ENCODE data around the gene OR5B3.
"Not testable (repeated sequence)": the region's sequence is repeated elsewhere in the genome, so short reads cannot be mapped to it uniquely, and the experiment has no call there.

Gene OR5B3

DNA sequence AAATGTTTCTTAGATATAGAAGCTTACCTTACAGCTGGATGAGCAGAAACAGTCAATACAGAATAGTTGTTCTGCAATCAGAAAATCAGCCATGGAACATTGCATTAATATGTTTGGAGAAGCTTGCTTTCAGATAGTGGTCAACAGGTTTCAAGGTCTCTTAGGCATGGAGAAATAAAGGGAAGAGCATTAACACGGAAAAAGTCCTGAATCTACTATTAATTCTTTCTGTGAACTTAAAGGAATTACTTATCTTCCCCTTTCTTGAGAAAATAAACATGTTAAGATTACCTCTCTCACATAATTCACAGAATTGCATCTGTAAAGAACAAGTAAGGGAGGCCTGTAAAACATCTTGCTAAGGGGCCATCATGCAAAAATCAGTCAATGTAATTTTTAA, at the start of gene OR5B3:
Gene OR5B3, minus strand, starts transcription at position 101 of the 400 bp plus-strand sequence. CDS start 3,465 bp downstream, outside the sequence.
- no peak for TF ChIP-seq ZNF274 (IDR thresholded peaks at IDR 0.05; ENCODE audit: low read depth, low read length)
- no peak within 1 kb of the TSS for H3K4me3 ChIP-seq (ENCODE audit: low read length)

DNA sequence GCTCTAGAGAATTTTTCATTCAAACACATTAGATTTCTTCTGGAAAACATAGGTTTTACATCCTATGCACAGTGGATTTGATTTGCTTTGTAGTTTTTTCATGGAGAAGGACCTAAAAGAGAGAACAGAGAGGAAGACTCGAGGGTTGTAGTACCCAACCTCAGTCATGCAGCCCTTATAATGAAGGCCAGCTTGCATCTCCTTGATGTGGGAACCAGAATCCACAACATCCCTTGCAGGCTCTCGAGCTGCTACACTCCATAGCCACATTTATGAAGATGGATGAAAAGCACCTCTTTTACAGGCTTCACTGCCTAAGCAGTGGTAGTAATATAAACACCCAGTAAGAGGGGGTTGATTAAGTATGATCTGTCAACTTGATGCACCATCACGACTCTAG, 44.9 kb upstream of the OR5B3 start:
- H3K4me3 ChIP-seq (ENCODE audit: low read length), result no peak overlapping the region
- TF ChIP-seq ZNF274 (IDR thresholded peaks at IDR 0.05; ENCODE audit: low read depth, low read length), result no peak

DNA sequence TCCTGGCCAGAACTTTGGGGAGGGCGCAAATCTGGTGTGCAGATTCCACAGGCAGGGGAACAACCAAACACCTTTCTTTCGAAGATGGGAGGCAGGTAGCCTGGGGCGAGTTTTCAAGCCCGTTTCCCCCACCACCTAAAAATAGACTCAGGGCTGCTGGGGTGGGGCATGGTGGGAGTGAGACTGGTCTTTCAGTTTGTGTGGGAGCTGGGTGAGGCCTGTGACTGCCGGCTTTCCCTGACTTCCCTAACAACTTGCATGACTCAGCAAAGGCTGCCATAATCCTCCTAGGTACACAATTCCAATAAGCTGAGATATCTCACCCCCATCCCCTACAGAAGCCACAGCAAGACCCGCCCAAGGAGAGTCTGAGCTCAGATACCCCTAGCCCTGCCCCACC, 39.6 kb upstream of the OR5B3 start:
- H3K4me3 ChIP-seq (ENCODE audit: low read length), result no peak overlapping the region
- TF ChIP-seq ZNF274 (IDR thresholded peaks at IDR 0.05; ENCODE audit: low read depth, low read length), result no peak

DNA sequence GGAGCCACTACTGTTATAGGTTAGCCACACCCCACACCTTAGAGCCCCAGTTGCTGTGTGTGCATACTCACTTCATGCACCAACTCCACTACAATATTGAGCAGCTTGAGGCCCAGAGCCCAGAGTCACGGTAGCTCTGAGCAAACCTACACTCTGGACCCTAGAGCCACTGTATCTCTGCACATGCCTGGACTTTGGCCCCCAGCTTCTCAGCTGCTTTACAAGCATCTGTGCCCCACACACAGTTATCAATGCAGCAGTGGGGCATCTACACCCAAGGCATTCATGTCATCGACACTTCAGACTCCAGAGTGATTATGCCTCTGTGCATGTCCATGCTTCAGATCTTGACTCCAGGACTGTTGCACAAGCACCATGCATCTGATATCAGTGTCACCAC, 37.6 kb upstream of the OR5B3 start:
- TF ChIP-seq ZNF274 (IDR thresholded peaks at IDR 0.05; ENCODE audit: low read depth, low read length), result no peak
- no peak overlapping the region for H3K4me3 ChIP-seq (ENCODE audit: low read length)

DNA sequence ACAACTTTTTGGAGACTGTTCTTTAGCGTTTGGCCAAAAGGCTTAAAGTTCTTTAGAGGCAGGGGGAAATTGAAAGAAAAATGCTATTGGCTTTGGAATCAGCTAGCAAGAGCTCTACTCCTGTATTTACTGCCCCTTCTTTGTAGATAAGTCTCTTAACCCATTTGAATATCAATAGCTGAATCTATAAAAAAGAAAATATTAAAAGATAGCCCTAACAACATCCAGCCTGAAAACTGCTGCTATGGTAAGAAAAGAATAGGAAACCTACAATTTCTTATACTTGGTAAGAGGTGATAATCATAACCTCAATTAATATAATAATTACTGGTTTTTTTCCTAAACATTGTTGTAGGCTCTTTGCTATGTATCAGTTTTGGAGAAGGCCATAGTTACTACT, 35.5 kb upstream of the OR5B3 start, which contains the start of gene OR5B12:
Gene OR5B12, minus strand, starts transcription at position 101 of the 400 bp plus-strand sequence. CDS start 2,085 bp downstream, outside the sequence.
- no peak for TF ChIP-seq ZNF274 (IDR thresholded peaks at IDR 0.05; ENCODE audit: low read depth, low read length)
- no peak within 1 kb of the TSS for H3K4me3 ChIP-seq (ENCODE audit: low read length)

DNA sequence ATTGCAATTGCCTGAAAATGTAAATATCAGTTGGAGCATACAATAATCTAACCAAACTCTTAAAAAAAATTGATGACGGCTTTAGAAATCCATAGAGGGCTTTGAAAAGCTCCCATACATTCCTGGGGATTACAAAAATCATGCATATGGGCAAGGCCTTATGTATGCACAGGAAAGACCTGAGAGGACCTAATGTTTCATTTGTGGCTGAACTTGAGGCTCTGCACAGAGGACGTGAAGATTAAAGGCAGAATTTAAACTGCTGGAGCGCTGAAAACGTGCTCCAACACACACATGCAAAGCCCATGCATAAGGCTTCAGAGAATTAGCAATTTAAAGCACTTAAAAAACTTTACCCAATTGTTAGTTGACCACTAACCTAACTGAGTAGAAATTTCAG, 31.8 kb upstream of the OR5B3 start:
- H3K4me3 ChIP-seq (ENCODE audit: low read length), result no peak overlapping the region
- TF ChIP-seq ZNF274 (IDR thresholded peaks at IDR 0.05; ENCODE audit: low read depth, low read length), result no peak

DNA sequence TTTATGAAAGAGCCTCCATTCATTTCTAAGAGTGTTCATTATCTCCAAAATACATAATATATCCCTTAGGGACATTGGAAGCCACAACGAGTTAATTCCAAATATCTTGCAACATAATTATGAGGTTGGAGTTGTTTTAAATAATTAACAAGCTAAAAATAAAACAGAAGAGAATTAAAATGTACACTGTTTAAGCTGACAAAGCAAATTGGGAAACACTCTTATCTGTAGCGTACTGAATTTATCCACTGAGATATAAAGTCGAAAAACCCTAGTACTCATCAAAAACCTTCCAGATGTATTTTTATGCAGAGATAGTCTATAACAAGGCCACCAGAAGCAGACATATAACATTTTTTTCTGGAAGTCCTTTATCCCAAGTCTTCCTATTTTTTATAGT, 27.5 kb upstream of the OR5B3 start:
- no peak for TF ChIP-seq ZNF274 (IDR thresholded peaks at IDR 0.05; ENCODE audit: low read depth, low read length)
- no peak overlapping the region for H3K4me3 ChIP-seq (ENCODE audit: low read length)

DNA sequence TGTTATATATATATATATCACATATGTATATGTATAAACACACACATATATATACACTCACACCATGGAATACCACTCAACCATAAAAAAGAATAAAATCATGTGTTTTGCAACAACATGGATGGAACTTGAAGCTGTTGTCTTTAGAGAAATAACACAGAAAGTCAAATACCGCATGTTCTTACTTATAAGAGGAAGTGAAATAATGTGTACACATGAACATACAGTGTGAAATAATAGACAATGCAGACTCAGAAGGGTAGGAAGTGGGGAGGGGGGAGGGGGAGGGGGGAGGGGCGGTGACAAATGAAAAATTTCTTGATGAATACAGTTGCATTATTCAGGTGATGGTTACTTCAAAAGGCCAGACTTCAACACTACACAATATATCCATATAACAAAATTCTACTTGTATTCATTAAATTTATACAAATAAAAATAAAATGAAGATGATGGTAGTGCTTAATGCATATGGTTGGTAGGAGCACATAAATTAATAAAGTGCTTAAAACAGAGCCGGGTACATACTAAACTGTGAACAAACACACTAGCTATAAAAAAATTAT, 27.0 kb upstream of the OR5B3 start:
- no peak for TF ChIP-seq ZNF274 (IDR thresholded peaks at IDR 0.05; ENCODE audit: low read depth, low read length)
- H3K4me3 ChIP-seq (ENCODE audit: low read length), result no peak overlapping the region

DNA sequence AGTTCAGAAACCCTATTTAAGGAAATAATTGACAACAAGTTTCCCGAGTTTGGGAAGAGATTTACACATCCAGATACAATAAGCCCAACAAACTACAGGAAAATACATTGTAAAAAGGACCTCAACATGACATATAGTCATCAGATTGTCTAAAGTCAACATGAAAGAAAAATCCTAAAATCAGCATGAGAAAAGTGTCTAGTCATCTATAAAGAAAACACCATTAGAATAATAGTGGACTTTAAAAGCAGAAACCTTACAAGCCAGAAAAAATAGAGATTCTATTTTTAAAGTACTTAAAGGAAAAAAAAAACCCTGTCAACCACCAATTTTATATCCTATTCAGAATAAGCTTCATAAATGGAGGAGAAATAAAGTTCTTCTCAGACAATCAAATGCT, 22.6 kb upstream of the OR5B3 start:
- TF ChIP-seq ZNF274 (IDR thresholded peaks at IDR 0.05; ENCODE audit: low read depth, low read length), result no peak
- no peak overlapping the region for H3K4me3 ChIP-seq (ENCODE audit: low read length)

DNA sequence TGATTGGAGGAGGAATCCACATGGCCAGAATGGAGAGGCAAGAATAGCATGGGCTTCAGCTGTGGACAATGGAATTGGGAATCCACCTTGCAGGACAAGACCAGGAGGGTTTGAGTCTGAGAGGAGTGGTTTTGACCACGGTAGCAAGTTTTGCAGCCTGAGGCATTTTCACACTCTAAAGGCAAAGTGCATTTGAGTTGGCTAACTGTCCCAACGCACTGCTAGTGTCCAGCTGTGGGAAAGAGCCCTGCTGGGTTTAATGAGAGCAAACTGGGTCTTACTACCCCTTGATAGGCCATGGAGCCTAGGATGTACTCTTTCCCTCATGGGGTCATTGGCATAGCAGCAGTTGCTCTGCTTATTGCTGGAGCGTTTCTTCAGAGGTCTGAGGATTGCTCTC, 21.3 kb upstream of the OR5B3 start, which contains the start of gene OR5B2:
Gene OR5B2, minus strand, starts transcription at position 101 of the 400 bp plus-strand sequence. CDS start 4,860 bp downstream, outside the sequence.
- TF ChIP-seq ZNF274 (IDR thresholded peaks at IDR 0.05; ENCODE audit: low read depth, low read length), result no peak
- H3K4me3 ChIP-seq (ENCODE audit: low read length), result no peak within 1 kb of the TSS

DNA sequence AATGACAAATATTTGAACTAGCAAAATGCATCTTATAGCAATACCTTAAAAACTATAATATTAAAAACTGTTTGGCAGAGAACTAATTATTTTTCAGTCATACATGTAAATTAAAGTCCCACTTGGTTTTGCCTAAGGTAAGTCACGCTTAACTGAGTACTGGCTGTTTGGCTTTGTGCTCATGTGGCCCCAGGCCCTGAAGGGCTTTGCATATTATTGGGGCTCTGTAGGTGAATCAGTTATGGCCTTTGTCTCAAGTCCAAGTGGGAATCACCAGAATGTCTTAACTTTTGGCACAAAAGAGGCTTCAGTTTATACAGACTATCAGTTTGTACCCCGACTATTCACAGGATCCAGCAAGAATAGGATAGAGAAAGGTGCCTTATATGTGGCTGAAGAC, 7.1 kb downstream of the OR5B3 start:
- not testable (repeated sequence) for H3K4me3 ChIP-seq (ENCODE audit: low read length)

DNA sequence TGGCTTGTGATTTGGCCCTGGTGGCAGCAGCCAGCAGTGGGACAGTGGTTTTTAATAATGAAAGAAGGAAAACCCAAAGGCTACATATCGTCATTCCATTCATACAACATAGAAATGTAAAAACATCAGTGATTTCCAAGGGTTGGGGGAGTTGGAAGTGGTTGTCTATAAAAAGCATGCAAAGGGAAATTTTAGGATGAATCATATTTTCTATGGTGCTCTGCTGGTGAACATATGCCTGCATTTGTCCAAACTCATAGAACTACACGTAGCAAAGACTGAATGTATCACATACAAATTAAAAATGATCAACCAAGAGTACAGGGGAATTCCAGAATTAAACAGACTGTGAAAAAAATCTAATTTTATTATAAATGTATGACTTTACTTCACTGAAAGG, 11.1 kb downstream of the OR5B3 start:
- TF ChIP-seq ZNF274 (IDR thresholded peaks at IDR 0.05; ENCODE audit: low read depth, low read length), result no peak
- no peak overlapping the region for H3K4me3 ChIP-seq (ENCODE audit: low read length)

DNA sequence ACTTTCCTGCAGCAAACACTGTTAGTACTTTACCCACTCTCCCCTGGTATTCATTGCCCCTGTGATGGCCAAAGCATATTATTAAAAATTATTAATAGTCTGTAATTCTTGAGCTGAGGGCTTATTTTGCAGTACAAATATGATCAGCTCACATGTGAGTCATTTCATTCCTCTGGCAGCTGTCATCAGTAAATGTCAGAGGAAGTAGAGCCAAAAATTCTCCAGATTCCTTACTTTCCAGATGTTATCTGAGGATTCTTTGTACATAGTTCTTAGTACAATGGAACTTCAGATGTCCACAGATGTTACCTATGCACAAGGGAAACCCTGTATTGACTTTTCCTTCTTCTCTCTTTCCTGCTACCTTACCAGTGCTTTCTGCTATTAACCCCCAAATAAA, 12.5 kb downstream of the OR5B3 start:
- no peak for TF ChIP-seq ZNF274 (IDR thresholded peaks at IDR 0.05; ENCODE audit: low read depth, low read length)
- H3K4me3 ChIP-seq (ENCODE audit: low read length), result no peak overlapping the region

DNA sequence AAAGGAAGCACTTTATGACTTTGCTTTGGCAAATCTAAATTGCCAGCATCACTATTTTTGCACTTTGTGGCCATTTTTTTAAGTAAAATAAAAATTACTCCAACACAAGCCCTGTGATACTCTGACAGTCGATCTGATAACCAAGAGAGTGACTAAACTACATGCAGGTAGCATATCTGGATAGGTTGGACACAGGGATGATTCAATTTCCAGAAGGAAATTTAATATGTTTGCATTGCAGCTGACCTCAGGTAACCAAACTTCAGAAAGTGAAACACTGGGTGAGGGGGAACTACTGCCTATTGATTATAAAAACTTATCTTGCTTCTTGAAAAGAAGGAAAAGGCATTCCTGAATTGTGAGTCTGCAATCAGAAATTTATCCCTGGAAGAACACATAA, 13.9 kb downstream of the OR5B3 start:
- TF ChIP-seq ZNF274 (IDR thresholded peaks at IDR 0.05; ENCODE audit: low read depth, low read length), result no peak
- H3K4me3 ChIP-seq (ENCODE audit: low read length), result no peak overlapping the region

DNA sequence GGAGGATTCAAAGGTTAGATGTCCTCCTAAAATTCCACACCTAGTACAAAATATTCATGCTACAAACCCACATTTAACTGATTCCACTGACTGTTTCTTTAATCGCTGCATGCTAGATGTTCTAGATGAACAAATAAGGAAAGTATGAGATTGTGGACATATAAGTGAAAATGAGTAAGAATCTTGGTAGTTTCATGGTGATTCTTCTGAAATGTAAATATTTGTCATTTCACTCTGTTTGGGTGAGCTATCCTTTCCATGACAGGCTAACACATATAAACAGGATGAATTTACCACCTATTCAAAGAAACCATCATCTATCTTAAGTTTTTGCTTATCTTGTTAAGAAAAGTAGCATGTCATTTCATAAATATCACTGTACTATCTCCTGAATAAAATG, 14.8 kb downstream of the OR5B3 start:
- TF ChIP-seq ZNF274 (IDR thresholded peaks at IDR 0.05; ENCODE audit: low read depth, low read length), result no peak
- H3K4me3 ChIP-seq (ENCODE audit: low read length), result no peak overlapping the region

DNA sequence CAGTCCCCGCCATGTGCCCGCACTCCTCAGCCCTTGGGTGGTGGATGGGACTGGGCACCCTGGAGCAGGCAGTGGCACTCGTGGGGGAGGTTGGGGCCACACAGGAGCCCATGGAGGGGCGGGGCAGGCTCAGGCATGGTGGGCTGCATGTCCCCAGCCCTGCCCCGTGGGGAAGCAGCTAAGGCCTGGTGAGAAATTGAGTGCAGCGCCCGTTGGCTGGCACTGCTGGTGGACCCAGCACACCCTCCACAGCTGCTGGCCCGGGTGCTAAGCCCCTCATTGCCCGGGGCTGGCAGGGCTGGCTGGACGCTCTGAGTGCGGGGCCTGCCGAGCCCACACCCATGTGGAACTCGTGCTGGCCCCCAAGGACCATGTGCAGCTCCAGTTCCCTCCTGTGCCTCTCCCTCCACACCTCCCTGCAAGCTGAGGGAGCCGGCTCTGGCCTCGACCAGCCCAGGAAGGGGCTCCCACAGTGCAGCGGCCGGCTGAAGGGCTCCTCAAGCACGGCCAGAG, 16.1 kb downstream of the OR5B3 start:
- TF ChIP-seq ZNF274 (IDR thresholded peaks at IDR 0.05; ENCODE audit: low read depth, low read length), result no peak
- no peak overlapping the region for H3K4me3 ChIP-seq (ENCODE audit: low read length)

Data from GM08714 (cell line).